ENCODE measurements around the gene GPA33. TPM values are rescaled to one million over a fixed set of nuclear protein-coding genes. Genes with fewer than 3 reads are reported as not detected.

The GPA33 gene
- total RNA-seq, 4 donors from 2014 or later, result 0.10 TPM; not detected in 3

- 16 to 17% methylated on average over 22 to 38 of the region's 47 CpGs for WGBS, 2 donors
- DNase-seq (ENCODE audit: low spot score in 2 of 2), result peak; percentile 32 to 88
- TF ChIP-seq POLR2A (IDR thresholded peaks at IDR 0.05) (no peak), CTCF (IDR thresholded peaks at IDR 0.05) (no peak)
- intact Hi-C loops (cut with DNase I; ENCODE audit: low total_unique reads), result no loop called here
- no peak overlapping the region for H3K4me3 ChIP-seq (ENCODE audit: low read depth, poor library complexity, severe bottlenecking)
These were observed 31.4 kb upstream of the GPA33 start for GRCh38 chr1:167121375-167122120.

- DNase-seq (ENCODE audit: low spot score in 2 of 2), result no peak
- no peak overlapping the region for H3K4me3 ChIP-seq (ENCODE audit: low read depth, poor library complexity, severe bottlenecking)
- intact Hi-C loops (cut with DNase I; ENCODE audit: low total_unique reads), result no loop called here
These were observed 30.7 kb upstream of the GPA33 start for GRCh38 chr1:167120899-167121298.

GRCh38 chr1:167119696-167120095 lies 29.5 kb upstream of the GPA33 start:
- intact Hi-C loops (cut with DNase I; ENCODE audit: low total_unique reads), result no loop called here
- no peak overlapping the region for H3K4me3 ChIP-seq (ENCODE audit: low read depth, poor library complexity, severe bottlenecking)
- DNase-seq (ENCODE audit: low spot score in 2 of 2), result no peak
- TF ChIP-seq POLR2A (IDR thresholded peaks at IDR 0.05), result no peak
- no peak for TF ChIP-seq CTCF (IDR thresholded peaks at IDR 0.05)
- 90 to 93% methylated on average over 3 of the region's 3 CpGs for WGBS, 2 donors

More at GRCh38 chr1:167120899-167121298, 30.7 kb upstream of the GPA33 start:
- 57 to 58% methylated on average over 13 of the region's 13 CpGs for WGBS, 2 donors
- TF ChIP-seq POLR2A (IDR thresholded peaks at IDR 0.05), result no peak
- TF ChIP-seq CTCF (IDR thresholded peaks at IDR 0.05), result no peak

GRCh38 chr1:167118188-167118587 lies 28.0 kb upstream of the GPA33 start:
- no peak for DNase-seq (ENCODE audit: low spot score in 2 of 2)
- 76% methylated on average over 5 of the region's 5 CpGs for WGBS, 2 donors
- intact Hi-C loops (cut with DNase I; ENCODE audit: low total_unique reads), result no loop called here
- TF ChIP-seq CTCF (IDR thresholded peaks at IDR 0.05) (no peak), POLR2A (IDR thresholded peaks at IDR 0.05) (no peak)
- H3K4me3 ChIP-seq (ENCODE audit: low read depth, poor library complexity, severe bottlenecking), result no peak overlapping the region

- intact Hi-C loops (cut with DNase I; ENCODE audit: low total_unique reads), result no loop called here
- DNase-seq (ENCODE audit: low spot score in 2 of 2), result no peak
- no peak overlapping the region for H3K4me3 ChIP-seq (ENCODE audit: low read depth, poor library complexity, severe bottlenecking)
- WGBS, 2 donors, result 93 to 98% methylated on average over 9 of the region's 9 CpGs
- no peak for TF ChIP-seq POLR2A (IDR thresholded peaks at IDR 0.05)
- TF ChIP-seq CTCF (IDR thresholded peaks at IDR 0.05), result no peak
These were observed 27.0 kb upstream of the GPA33 start for GRCh38 chr1:167117225-167117624.

GRCh38 chr1:167116174-167116573 lies 26.0 kb upstream of the GPA33 start:
- H3K4me3 ChIP-seq (ENCODE audit: low read depth, poor library complexity, severe bottlenecking), result no peak overlapping the region
- 50 to 51% methylated on average over 1 of the region's 1 CpG for WGBS, 2 donors
- intact Hi-C loops (cut with DNase I; ENCODE audit: low total_unique reads), result no loop called here
- DNase-seq (ENCODE audit: low spot score in 2 of 2), result no peak
- TF ChIP-seq CTCF (IDR thresholded peaks at IDR 0.05), result no peak
- TF ChIP-seq POLR2A (IDR thresholded peaks at IDR 0.05), result no peak
